HepG2 (cell line): ENCODE data around the gene HOXD3.

Experiments used
- TBP ChIP-seq: sonication (generic); formaldehyde crosslinking; IDR thresholded peaks from 2 replicates; pipeline ENCODE4 v1.5.0; 2020; ENCODE audit warnings: missing genetic modification reagents
- XRCC5 ChIP-seq: fragments of 200-400 bp; formaldehyde crosslinking; optimal IDR thresholded peaks from 2 replicates; pipeline ENCODE3; 2017; ENCODE audit warnings: mild to moderate bottlenecking, low read length
- TF ChIP-seq, protein P1 (sequence below): sonication (generic); formaldehyde crosslinking; IDR thresholded peaks from 2 replicates; pipeline ENCODE4 v1.5.1; 2020; ENCODE audit warnings: mild to moderate bottlenecking, missing genetic modification reagents

GRCh38 chr2:176177580-176178037 lies 20.5 kb downstream of the HOXD3 start:
- no peak for TF ChIP-seq XRCC5
- TF ChIP-seq, protein P1, sequence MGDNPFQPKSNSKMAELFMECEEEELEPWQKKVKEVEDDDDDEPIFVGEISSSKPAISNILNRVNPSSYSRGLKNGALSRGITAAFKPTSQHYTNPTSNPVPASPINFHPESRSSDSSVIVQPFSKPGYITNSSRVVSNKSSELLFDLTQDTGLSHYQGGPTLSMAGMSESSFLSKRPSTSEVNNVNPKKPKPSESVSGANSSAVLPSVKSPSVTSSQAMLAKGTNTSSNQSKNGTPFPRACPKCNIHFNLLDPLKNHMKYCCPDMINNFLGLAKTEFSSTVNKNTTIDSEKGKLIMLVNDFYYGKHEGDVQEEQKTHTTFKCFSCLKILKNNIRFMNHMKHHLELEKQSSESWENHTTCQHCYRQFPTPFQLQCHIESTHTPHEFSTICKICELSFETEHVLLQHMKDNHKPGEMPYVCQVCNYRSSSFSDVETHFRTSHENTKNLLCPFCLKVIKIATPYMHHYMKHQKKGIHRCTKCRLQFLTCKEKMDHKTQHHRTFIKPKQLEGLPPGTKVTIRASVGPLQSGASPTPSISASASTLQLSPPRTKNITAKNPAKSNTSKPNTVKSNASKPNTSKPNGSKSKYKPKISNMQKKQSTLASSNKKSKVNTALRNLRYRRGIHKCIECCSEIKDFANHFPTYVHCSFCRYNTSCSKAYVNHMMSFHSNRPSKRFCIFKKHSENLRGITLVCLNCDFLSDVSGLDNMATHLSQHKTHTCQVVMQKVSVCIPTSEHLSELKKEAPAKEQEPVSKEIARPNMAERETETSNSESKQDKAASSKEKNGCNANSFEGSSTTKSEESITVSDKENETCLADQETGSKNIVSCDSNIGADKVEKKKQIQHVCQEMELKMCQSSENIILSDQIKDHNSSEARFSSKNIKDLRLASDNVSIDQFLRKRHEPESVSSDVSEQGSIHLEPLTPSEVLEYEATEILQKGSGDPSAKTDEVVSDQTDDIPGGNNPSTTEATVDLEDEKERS: no peak
- no peak for TF ChIP-seq TBP (CRISPR knock-in tag)
